ENCODE measurements around the gene MAP7D3. TPM values are rescaled to one million over a fixed set of nuclear protein-coding genes. Genes with fewer than 3 reads are reported as not detected.
A peak's percentile ranks its signal among the peaks of the same experiment; 100 is the strongest.
"Not testable (repeated sequence)": the region's sequence is repeated elsewhere in the genome, so short reads cannot be mapped to it uniquely, and the experiment has no call there.

MAP7D3 gene
- total RNA-seq, 1 donor from 2014 or later = 11.1 TPM

- DNase-seq (ENCODE audit: low spot score) = peak; percentile 25
Measured at GRCh38 chrX:136250191-136251040, 784 bp downstream of the MAP7D3 start.

GRCh38 chrX:136246201-136246600, 5.0 kb downstream of the MAP7D3 start:
- no peak for DNase-seq (ENCODE audit: low spot score)

- DNase-seq (ENCODE audit: low spot score) = not testable (repeated sequence)
Measured at GRCh38 chrX:136237849-136238248, 13.4 kb downstream of the MAP7D3 start.

DNA sequence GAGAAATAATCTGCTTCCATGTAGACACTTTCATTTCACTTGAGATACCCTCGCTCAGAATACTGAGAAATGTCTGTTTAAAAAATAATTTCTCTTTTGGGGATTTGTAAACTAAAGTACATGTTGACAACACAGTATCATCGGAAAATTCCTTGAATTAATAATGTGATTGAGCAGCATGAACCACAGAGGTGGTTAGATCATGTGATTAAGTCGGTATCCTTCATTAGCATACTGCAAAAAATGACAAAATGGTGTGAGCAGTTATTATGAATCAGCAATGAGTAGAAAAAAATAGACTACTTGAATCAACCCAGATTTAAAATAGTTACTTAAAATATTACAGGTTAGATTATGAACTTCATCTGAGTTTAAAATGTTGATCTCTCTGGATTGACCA, 14.1 kb downstream of the MAP7D3 start:
- no peak for DNase-seq (ENCODE audit: low spot score)

DNA sequence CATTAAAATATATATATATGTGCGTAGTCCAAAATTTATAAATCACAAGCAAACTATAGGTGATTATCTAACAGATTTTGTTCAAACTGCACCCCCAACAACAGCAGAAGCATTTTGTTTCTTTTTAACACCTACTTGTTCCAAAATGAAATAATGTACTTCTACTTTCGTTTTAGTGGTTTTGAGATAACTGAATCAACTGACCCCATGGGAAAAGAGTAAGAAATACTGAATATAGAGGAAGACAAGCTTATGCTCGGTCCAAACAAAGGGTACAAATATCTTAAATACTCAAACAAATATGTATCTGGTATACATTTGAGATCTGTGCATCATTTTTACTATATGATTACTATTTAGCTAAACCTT, 22.4 kb downstream of the MAP7D3 start:
- no peak for DNase-seq (ENCODE audit: low spot score)

DNA sequence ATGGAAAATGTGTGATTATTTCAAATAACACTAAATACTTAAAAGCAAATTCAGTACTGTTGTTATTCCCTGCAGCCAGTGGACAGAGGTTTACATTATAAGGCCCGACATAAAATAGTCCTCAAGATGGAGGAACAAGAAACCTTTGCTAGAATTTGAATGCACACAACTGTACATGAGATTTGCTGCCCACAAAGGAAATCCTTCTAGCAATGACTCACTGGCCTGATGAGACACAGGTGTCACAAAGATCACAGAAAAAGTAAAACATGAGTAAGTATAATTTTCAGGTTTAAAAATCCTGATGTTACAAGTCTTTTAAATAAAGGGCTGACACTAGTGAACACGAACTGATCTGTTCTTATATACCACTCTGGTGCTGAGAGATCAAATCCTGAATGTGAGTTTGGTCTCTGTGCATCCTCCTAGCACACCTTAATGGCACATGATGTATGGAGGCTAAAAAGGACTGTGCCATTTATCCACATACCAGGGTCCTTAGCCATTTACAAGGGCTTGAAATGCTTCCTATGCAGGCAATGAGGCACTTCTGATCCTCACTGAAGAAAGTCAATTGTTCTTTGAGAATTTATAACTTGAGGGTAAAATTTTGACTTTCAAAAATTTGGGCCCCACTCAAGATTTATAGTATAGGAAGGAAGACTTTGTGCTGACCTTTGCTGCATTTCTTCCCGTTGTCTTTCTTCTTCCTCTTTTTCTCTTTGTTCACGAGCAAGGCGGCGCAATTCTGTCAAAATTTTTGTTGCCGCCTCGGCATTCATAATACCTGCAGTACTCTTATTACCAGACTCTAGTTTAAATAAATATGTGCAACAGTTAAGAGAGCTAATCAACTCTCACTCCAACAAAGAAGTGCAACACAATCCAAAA, 23.0 kb downstream of the MAP7D3 start:
- no peak for DNase-seq (ENCODE audit: low spot score)

DNA sequence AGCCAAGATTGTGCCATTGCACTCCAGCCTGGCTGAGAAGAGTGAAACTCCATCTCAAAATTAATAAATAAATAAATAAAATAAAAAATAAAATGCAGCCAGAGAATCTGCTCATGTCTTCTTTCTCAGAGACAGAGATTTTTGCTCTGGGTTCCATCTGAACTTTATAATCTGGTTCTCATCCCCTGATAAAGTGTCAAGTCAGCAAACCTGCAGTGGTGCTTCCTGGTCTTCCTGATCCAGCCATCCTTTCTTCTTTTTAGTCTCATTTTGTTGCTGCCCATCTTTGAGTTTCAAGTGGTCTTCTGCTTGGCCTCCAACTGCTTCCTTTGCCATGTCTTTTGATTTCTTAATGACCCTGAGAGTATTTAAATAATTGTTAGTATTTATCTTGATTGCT, 24.1 kb downstream of the MAP7D3 start:
- DNase-seq (ENCODE audit: low spot score) = no peak

GRCh38 chrX:136221851-136222513, 29.2 kb downstream of the MAP7D3 start:
- no peak for DNase-seq (ENCODE audit: low spot score)

DNA sequence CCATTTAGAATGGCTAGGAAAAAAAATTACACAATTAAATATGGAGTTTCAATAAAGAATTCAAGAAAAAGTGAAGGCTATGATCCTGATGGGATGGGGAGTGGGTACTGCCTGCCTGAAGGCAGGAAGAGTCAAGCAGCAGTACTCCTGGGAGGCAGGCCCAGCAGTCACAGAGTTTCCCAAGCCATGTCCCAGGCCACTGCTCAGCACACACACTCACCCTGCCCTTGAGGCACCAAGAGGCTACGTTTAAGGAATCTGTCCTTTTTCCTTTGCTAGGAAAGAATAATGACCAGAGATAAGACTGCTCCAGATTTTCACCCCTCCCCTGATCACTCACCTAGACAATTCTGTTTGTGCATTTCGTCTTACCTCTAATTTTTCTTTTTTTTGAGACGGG, 30.2 kb downstream of the MAP7D3 start:
- DNase-seq (ENCODE audit: low spot score) = no peak

DNA sequence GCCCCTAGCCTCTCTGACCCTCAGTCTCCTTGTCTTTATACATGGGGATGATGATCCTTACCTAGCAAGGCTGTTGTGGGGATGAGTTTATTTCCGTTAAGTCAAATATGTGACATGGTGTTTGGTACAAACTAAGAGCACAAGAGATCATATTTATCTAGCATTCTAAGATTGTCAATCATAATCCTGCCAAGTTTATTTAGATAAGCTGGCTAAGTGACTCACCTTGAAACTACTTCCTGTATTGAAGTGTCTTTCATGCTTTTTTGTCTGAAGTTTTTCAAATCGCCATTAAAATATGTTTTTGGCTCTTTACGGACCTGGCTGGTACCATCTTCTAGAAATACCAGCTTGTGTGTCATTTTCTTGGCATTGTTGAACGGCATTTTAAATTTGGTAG, 30.7 kb downstream of the MAP7D3 start:
- DNase-seq (ENCODE audit: low spot score) = no peak

DNA sequence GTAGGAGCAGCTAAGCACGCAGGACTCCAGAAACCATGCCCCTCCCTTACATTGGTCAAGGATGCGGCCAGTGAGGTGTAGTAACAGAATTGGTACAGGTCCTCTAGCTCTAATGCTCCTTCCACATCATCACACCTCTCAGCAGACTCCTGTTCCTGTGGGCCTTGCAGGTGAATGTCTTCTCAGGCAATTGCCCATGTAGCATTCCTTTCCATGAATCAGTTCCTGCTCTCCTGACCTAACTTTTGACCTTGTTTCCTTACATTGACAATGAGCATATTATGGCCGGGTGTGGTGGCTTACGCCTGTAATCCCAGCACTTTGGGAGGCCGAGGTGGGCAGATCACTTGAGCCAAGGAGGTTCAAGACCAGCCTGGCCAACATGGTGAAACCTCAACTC, 31.3 kb downstream of the MAP7D3 start:
- no peak for DNase-seq (ENCODE audit: low spot score)

- DNase-seq (ENCODE audit: low spot score) = no peak
Measured at GRCh38 chrX:136215559-136215958, 35.6 kb downstream of the MAP7D3 start.

DNA sequence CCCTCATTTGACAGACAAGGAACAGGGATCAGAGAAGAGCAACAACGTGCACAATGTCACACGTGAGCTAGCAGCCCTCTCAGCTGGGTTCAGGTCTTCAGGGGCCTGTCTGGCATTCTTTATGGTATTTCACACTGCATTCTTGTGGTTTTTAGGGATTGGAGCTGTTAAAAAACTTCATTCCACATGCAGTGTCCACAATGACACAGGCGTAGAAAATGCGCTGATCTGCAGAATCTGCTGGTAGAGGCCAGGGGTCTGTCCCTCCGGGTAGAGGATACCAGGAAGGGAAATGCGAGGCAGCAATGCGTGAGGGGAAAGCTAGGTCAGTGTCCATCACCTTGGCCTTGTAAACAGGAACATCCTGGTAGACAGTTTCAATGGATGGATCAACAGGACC, 36.6 kb downstream of the MAP7D3 start:
- peak; percentile 78 for DNase-seq (ENCODE audit: low spot score)

DNA sequence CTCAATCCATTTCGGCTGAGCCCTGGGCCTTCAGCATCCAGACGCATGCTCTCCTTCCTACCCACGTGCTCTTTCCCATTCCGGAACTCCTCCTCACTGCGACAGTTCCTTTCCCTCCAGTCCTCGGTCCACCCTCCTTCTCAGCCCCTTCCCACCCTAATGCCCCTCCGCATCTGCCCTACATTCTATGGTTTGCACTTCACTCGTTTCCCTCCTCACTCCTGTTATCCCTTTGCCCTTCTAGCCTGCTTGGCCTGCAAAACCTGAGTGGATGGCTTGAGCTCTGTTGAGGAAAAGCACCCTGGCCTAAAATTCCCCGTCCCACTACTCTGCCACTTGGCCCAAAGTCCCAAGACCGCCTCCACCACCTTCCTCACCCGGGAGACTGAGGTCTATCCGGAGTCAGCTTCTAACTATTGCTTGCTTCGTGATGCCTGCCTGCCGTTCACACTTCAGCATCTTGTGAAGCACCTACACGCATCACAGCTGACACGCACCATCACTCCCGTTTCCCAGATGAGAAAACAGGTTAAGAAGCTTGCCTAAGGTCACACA, 38.6 kb downstream of the MAP7D3 start:
- no peak for DNase-seq (ENCODE audit: low spot score)

GRCh38 chrX:136211766-136212556, 39.2 kb downstream of the MAP7D3 start:
- DNase-seq (ENCODE audit: low spot score) = no peak

GRCh38 chrX:136210806-136211205, 40.4 kb downstream of the MAP7D3 start:
- no peak for DNase-seq (ENCODE audit: low spot score)

- no peak for DNase-seq (ENCODE audit: low spot score)
Measured at GRCh38 chrX:136210243-136210642, 41.0 kb downstream of the MAP7D3 start.

- no peak for DNase-seq (ENCODE audit: low spot score)
Measured at GRCh38 chrX:136209751-136210150, 41.4 kb downstream of the MAP7D3 start.

- no peak for DNase-seq (ENCODE audit: low spot score)
Measured at GRCh38 chrX:136209016-136209738, 42.0 kb downstream of the MAP7D3 start.

DNA sequence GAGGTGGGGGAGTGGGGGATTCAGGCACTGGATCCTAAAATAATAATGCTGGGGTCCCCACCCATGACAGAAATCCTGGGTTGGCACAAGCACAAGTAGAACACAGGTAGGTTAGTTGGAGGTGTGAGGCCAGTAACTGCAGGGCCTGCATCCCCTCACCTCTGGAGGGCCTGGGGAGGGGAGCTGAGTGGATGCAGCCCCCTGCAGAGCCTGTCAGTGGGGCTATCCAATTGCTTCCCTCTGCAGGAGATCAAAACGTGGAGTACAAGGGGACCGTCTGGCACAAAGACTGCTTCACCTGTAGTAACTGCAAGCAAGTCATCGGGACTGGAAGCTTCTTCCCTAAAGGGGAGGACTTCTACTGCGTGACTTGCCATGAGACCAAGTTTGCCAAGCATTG, 43.7 kb downstream of the MAP7D3 start:
- no peak for DNase-seq (ENCODE audit: low spot score)
